Keratinocyte (primary cell): ENCODE measurements around the gene DMRTB1. TPM values are rescaled to one million over a fixed set of nuclear protein-coding genes. Genes with fewer than 3 reads are reported as not detected.

Experiments
- DNase-seq: peaks from one replicate; pipeline ENCODE4 v3.0.0-alpha.2; 2011; ENCODE audit warnings: low read depth, missing footprints, low spot score
- FAIRE-seq: peaks from 2 replicates; lab custom pipeline; 2011; peaks lifted over from hg19 to GRCh38; lab: Jason Lieb, UNC
- H2AFZ ChIP-seq: 2 replicates; pipeline ENCODE4 v1.6.0; 2012; ENCODE audit warnings: low read length, control low read depth, inconsistent platforms; ENCODE audit not compliant: control insufficient read depth
- H3K27ac ChIP-seq: 2 replicates; pipeline ENCODE4 v1.5.1; 2011; ENCODE audit warnings: low read length; ENCODE audit not compliant: control insufficient read depth, insufficient read depth
- H3K27me3 ChIP-seq: 3 replicates; pipeline ENCODE4 v1.6.0; 2011; ENCODE audit warnings: low read length; ENCODE audit not compliant: control insufficient read depth, insufficient read depth; ENCODE audit errors: extremely low read depth
- H3K36me3 ChIP-seq, 2 experiments: 2 replicates in 1 of 2; 3 replicates in 1 of 2; pipeline ENCODE4 v1.5.1; 2011; ENCODE audit warnings: low read length in 2 of 2, mild to moderate bottlenecking in 1 of 2; ENCODE audit not compliant: control insufficient read depth in 2 of 2, insufficient read depth in 2 of 2; ENCODE audit errors: extremely low read depth in 1 of 2
- H3K4me1 ChIP-seq: 3 replicates; pipeline ENCODE4 v1.5.1; 2011; ENCODE audit warnings: low read length; ENCODE audit not compliant: control insufficient read depth, insufficient read depth; ENCODE audit errors: extremely low read depth
- H3K4me2 ChIP-seq: 3 replicates; pipeline ENCODE4 v1.6.0; 2011; ENCODE audit warnings: low read depth, low read length; ENCODE audit not compliant: control insufficient read depth, insufficient read depth; ENCODE audit errors: extremely low read depth
- H3K4me3 ChIP-seq, 3 experiments: fragments of 200-600 bp in 1 of 3; sonication (generic) in 1 of 3; 2 replicates in 2 of 3; 3 replicates in 1 of 3; pipeline ENCODE4 v1.5.1; 2011 to 2016; ENCODE audit warnings: low read length in 3 of 3, mild to moderate bottlenecking in 3 of 3, control low read depth in 2 of 3, inconsistent platforms in 1 of 3, low read depth in 1 of 3, mixed read lengths in 1 of 3, mixed run types in 1 of 3, moderate library complexity in 1 of 3; ENCODE audit not compliant: control insufficient read depth in 2 of 3, insufficient read depth in 2 of 3; ENCODE audit errors: extremely low read depth in 1 of 3
- H3K79me2 ChIP-seq: 2 replicates; pipeline ENCODE4 v1.6.0; 2012; ENCODE audit warnings: low read length; ENCODE audit not compliant: control insufficient read depth, insufficient read depth
- H3K9ac ChIP-seq: 3 replicates; pipeline ENCODE4 v1.6.0; 2011; ENCODE audit warnings: low read length; ENCODE audit not compliant: control insufficient read depth, insufficient read depth; ENCODE audit errors: extremely low read depth
- H3K9me1 ChIP-seq: 3 replicates; pipeline ENCODE4 v1.6.0; 2011; ENCODE audit warnings: low read length; ENCODE audit not compliant: control insufficient read depth, insufficient read depth; ENCODE audit errors: extremely low read depth
- H3K9me3 ChIP-seq: 2 replicates; pipeline ENCODE4 v1.5.1; 2012; ENCODE audit warnings: low read depth, low read length; ENCODE audit not compliant: control insufficient read depth
- H4K20me1 ChIP-seq: 3 replicates; pipeline ENCODE4 v1.6.0; 2011; ENCODE audit warnings: low read length; ENCODE audit not compliant: control insufficient read depth, insufficient read depth; ENCODE audit errors: extremely low read depth
- CTCF ChIP-seq, 3 experiments: IDR thresholded peaks in 1 of 3; conservative IDR thresholded peaks in 1 of 3; optimal IDR thresholded peaks in 1 of 3; 2 replicates in 2 of 3; 3 replicates in 1 of 3; pipeline versions ENCODE3 to v1.5.1; 2011; ENCODE audit warnings: low read length in 3 of 3, mild to moderate bottlenecking in 3 of 3, moderate library complexity in 2 of 3, control low read depth in 1 of 3, inconsistent platforms in 1 of 3; ENCODE audit not compliant: insufficient read depth in 2 of 3; ENCODE audit errors: extremely low read depth in 1 of 3
- EZH2 ChIP-seq: IDR thresholded peaks from one replicate; pipeline ENCODE4 v1.6.1; 2012; ENCODE audit warnings: inconsistent platforms, mild to moderate bottlenecking, low read length, moderate library complexity
- dilution Hi-C: fragments of 300-500 bp; cut with MboI; formaldehyde crosslinking; loops from one replicate; pipeline ENCODE4 v1.7.0; 2020; ENCODE audit warnings: low sequenced_read_pairs; ENCODE audit not compliant: extremely low pct_ligation_motif_present
- polyA plus RNA-seq, 5 experiments: library from polyadenylated mRNA; depleted of rRNA in 3 of 5; stranded (reverse) in 3 of 5; stranded (forward) in 1 of 5; unstranded in 1 of 5; fragments of >200 nt; gene quantifications; 1 replicate in 1 of 5; 2 replicates in 3 of 5; 3 replicates in 1 of 5; pipeline versions ENCODE4 v1.2.1 to v1.2.3, GENCODE V29; 2011 to 2012; ENCODE audit warnings: missing spikeins in 2 of 5, low read depth in 1 of 5, low replicate concordance in 1 of 5

The DMRTB1 gene
- polyA plus RNA-seq, 1 donor (not counting 4 experiments of a cell fraction or from before 2014, with no cell fraction given): not detected

GRCh38 chr1:53499257-53500203 lies 40.3 kb downstream of the DMRTB1 start:
- Histone ChIP-seq H4K20me1 (peaks cover 2% of the 10 kb centered on the region), H3K27me3 (no peaks in the 10 kb centered on the region), H3K9me1 (no peaks in the 10 kb centered on the region), H3K9me3 (no peaks in the 10 kb centered on the region), H3K4me1 (no peaks in the 10 kb centered on the region), H3K27ac (no peak overlapping the region), H3K9ac (no peak overlapping the region), H3K4me2 (no peak overlapping the region), H2AFZ (no peak overlapping the region), H3K4me3 (no peak overlapping the region), H3K36me3 (no peaks in the 10 kb centered on the region), H3K79me2 (no peaks in the 10 kb centered on the region)
- dilution Hi-C loops: loop anchor here (25.0 kb wide), 1 partner anchor 263 kb away; no protein-coding TSS in a partner anchor
- no peak for TF ChIP-seq CTCF (optimal IDR thresholded peaks at IDR 0.05 in 1 of 3, IDR thresholded peaks at IDR 0.05 in 1 of 3, conservative IDR thresholded peaks at IDR 0.05 in 1 of 3; ENCODE audit: extremely low read depth in 1 of 3, insufficient read depth in 2 of 3, low read length in 3 of 3)
- FAIRE-seq (no peak), DNase-seq (no peak)

GRCh38 chr1:53500204-53501064 lies 41.2 kb downstream of the DMRTB1 start:
- H3K4me2 ChIP-seq: no peak overlapping the region
- H4K20me1 ChIP-seq: peaks cover 2% of the 10 kb centered on the region
- H3K9ac ChIP-seq: no peak overlapping the region
- H3K36me3 ChIP-seq: no peaks in the 10 kb centered on the region
- no peak overlapping the region for H3K4me3 ChIP-seq
- no peak overlapping the region for H3K27ac ChIP-seq
- no peak for TF ChIP-seq CTCF (optimal IDR thresholded peaks at IDR 0.05 in 1 of 3, IDR thresholded peaks at IDR 0.05 in 1 of 3, conservative IDR thresholded peaks at IDR 0.05 in 1 of 3; ENCODE audit: extremely low read depth in 1 of 3, insufficient read depth in 2 of 3, low read length in 3 of 3)
- TF ChIP-seq EZH2: no peak
- no peaks in the 10 kb centered on the region for H3K79me2 ChIP-seq
- dilution Hi-C loops: no loop called here
- no peak for DNase-seq
- H3K27me3 ChIP-seq: no peaks in the 10 kb centered on the region
- no peak overlapping the region for H2AFZ ChIP-seq
- no peak for FAIRE-seq
- no peaks in the 10 kb centered on the region for H3K4me1 ChIP-seq
- H3K9me1 ChIP-seq: no peaks in the 10 kb centered on the region
- H3K9me3 ChIP-seq: no peaks in the 10 kb centered on the region
